Measurements from ENCODE around the gene CDKN2AIP. TPM values are rescaled to one million over a fixed set of nuclear protein-coding genes. Genes with fewer than 3 reads are reported as not detected.

The CDKN2AIP gene
- total RNA-seq, 4 donors from 2014 or later, result 16.9 to 30.3 (median 22.8) TPM

GRCh38 chr4:183436417-183436816 is 8.0 kb upstream of the CDKN2AIP start:
- Histone ChIP-seq H3K4me3 (replicated peaks in 1 of 3) (no peak overlapping the region), H3K27ac (no peak overlapping the region), H3K27me3 (no peaks in the 10 kb centered on the region), H3K9me3 (no peaks in the 10 kb centered on the region), H3K36me3 (no peaks in the 10 kb centered on the region), H3K4me1 (peaks cover 0 to 4% of the 10 kb centered on the region in 2 donors)
- intact Hi-C loops (cut with DNase I), result no loop called here
- no peak for TF ChIP-seq POLR2A (IDR thresholded peaks at IDR 0.05)
- TF ChIP-seq CTCF (IDR thresholded peaks at IDR 0.05), result no peak
- DNase-seq, result no peak
- WGBS, 2 donors, result 66 to 82% methylated on average over 3 to 6 of the region's 6 CpGs

- DNase-seq, result no peak
- 92% methylated on average over 1 of the region's 1 CpG for WGBS, 2 donors
- H3K27ac ChIP-seq, result no peak overlapping the region
Measured at GRCh38 chr4:183437452-183437851, 7.0 kb upstream of the CDKN2AIP start.

GRCh38 chr4:183438458-183439113 is 5.8 kb upstream of the CDKN2AIP start:
- H3K4me3 ChIP-seq (replicated peaks in 1 of 3), result no peak overlapping the region
- DNase-seq, result no peak
- intact Hi-C loops (cut with DNase I), result no loop called here
- TF ChIP-seq CTCF (IDR thresholded peaks at IDR 0.05) (no peak), POLR2A (IDR thresholded peaks at IDR 0.05) (no peak)
- no peaks in the 10 kb centered on the region for H3K9me3 ChIP-seq
- no peak overlapping the region for H3K27ac ChIP-seq
- 58 to 71% methylated on average over 7 of the region's 7 CpGs for WGBS, 2 donors
- peaks cover 9 to 12% of the 10 kb centered on the region in 2 donors for H3K4me1 ChIP-seq
- no peaks in the 10 kb centered on the region for H3K27me3 ChIP-seq
- H3K36me3 ChIP-seq, result no peaks in the 10 kb centered on the region

More at GRCh38 chr4:183437452-183437851, 7.0 kb upstream of the CDKN2AIP start:
- no peak for TF ChIP-seq POLR2A (IDR thresholded peaks at IDR 0.05)
- Histone ChIP-seq H3K9me3 (no peaks in the 10 kb centered on the region), H3K4me1 (peaks cover 0 to 4% of the 10 kb centered on the region in 2 donors), H3K4me3 (replicated peaks in 1 of 3) (no peak overlapping the region), H3K27me3 (no peaks in the 10 kb centered on the region), H3K36me3 (no peaks in the 10 kb centered on the region)
- intact Hi-C loops (cut with DNase I), result no loop called here

- no peak overlapping the region for H3K27ac ChIP-seq
- H3K36me3 ChIP-seq, result peaks cover 4 to 6% of the 10 kb centered on the region in 2 donors
- TF ChIP-seq CTCF (IDR thresholded peaks at IDR 0.05) (no peak), POLR2A (IDR thresholded peaks at IDR 0.05) (no peak)
- no peak overlapping the region for H3K4me3 ChIP-seq (replicated peaks in 1 of 3)
- no peaks in the 10 kb centered on the region for H3K9me3 ChIP-seq
- H3K27me3 ChIP-seq, result no peaks in the 10 kb centered on the region
- intact Hi-C loops (cut with DNase I), result no loop called here
- H3K4me1 ChIP-seq, result peaks cover 13 to 17% of the 10 kb centered on the region in 2 donors
- 80 to 86% methylated on average over 1 of the region's 1 CpG for WGBS, 2 donors
- no peak for DNase-seq
Measured at GRCh38 chr4:183441276-183441675, 3.2 kb upstream of the CDKN2AIP start.

GRCh38 chr4:183443655-183444213 is 702 bp upstream of the CDKN2AIP start:
- peak overlapping the region; percentile 97 to 98 (median 97) for H3K27ac ChIP-seq
- intact Hi-C loops (cut with DNase I), result no loop called here
- peaks cover 19 to 41% of the 10 kb centered on the region in 2 donors for H3K4me1 ChIP-seq
- peak overlapping the region; percentile 73 to 86 (median 77) for H3K4me3 ChIP-seq (replicated peaks in 1 of 3)
- no peaks in the 10 kb centered on the region for H3K9me3 ChIP-seq
- WGBS, 2 donors, result 1 to 3% methylated on average over 12 to 23 of the region's 30 CpGs
- H3K27me3 ChIP-seq, result no peaks in the 10 kb centered on the region
- no peak for DNase-seq
- TF ChIP-seq POLR2A (IDR thresholded peaks at IDR 0.05) (no peak), CTCF (IDR thresholded peaks at IDR 0.05) (peak in 1 of 6 experiments; percentile 11)
- peaks cover 17 to 24% of the 10 kb centered on the region in 2 donors for H3K36me3 ChIP-seq

Data from thyroid gland (tissue), 4 donors.